Measurements from ENCODE around the gene PUM2.
"Not testable (repeated sequence)": the region's sequence is repeated elsewhere in the genome, so short reads cannot be mapped to it uniquely, and the experiment has no call there.

Gene PUM2, protein sequence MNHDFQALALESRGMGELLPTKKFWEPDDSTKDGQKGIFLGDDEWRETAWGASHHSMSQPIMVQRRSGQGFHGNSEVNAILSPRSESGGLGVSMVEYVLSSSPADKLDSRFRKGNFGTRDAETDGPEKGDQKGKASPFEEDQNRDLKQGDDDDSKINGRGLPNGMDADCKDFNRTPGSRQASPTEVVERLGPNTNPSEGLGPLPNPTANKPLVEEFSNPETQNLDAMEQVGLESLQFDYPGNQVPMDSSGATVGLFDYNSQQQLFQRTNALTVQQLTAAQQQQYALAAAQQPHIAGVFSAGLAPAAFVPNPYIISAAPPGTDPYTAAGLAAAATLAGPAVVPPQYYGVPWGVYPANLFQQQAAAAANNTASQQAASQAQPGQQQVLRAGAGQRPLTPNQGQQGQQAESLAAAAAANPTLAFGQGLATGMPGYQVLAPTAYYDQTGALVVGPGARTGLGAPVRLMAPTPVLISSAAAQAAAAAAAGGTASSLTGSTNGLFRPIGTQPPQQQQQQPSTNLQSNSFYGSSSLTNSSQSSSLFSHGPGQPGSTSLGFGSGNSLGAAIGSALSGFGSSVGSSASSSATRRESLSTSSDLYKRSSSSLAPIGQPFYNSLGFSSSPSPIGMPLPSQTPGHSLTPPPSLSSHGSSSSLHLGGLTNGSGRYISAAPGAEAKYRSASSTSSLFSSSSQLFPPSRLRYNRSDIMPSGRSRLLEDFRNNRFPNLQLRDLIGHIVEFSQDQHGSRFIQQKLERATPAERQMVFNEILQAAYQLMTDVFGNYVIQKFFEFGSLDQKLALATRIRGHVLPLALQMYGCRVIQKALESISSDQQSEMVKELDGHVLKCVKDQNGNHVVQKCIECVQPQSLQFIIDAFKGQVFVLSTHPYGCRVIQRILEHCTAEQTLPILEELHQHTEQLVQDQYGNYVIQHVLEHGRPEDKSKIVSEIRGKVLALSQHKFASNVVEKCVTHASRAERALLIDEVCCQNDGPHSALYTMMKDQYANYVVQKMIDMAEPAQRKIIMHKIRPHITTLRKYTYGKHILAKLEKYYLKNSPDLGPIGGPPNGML

GRCh38 chr2:20350753-20351554 is at the start of gene PUM2:
Gene PUM2, minus strand, starts transcription at chr2:20350844. Its CDS starts 23,484 bp downstream, at chr2:20327360.
- peak; percentile 94 for DNase-seq (ENCODE audit: low read depth)

GRCh38 chr2:20400306-20400705 is 49.7 kb upstream of the PUM2 start:
- no peak for DNase-seq (ENCODE audit: low read depth)

- DNase-seq (ENCODE audit: low read depth), result no peak
Observed at GRCh38 chr2:20398956-20399567, 48.4 kb upstream of the PUM2 start.

DNA sequence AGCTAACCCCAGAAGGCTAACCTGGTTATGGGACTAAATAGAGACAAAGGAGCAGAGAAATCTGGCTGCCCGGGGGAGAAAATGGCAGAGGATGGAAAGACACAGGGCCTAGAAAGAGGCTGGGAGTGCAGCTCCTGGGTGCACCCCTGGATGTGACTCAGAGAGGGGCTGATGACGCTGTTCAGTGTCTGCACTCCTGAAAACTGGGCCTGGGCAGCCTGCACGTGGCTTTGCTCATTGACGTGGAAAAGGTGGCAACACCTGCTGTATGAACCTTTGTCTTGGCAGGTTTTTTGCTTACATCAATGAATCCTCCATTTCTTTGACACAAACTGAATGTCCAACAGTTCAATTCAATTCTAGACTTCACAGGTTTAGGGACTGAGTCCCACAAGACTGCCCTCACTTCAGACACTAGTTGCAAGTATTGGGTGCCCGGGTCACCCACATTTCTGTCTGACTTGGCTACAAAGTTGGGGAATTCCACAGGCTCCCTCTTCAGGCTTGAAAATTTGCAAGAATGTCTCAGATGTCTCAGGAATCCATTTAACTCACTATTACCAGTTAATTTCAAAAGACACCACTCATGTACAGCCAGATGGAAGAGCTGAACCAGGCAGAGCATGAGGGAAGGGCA is 47.3 kb upstream of the PUM2 start:
- DNase-seq (ENCODE audit: low read depth), result no peak

- no peak for DNase-seq (ENCODE audit: low read depth)
Observed at GRCh38 chr2:20396356-20397000, 45.8 kb upstream of the PUM2 start.

GRCh38 chr2:20393986-20394385 is 43.3 kb upstream of the PUM2 start:
- DNase-seq (ENCODE audit: low read depth), result no peak

DNA sequence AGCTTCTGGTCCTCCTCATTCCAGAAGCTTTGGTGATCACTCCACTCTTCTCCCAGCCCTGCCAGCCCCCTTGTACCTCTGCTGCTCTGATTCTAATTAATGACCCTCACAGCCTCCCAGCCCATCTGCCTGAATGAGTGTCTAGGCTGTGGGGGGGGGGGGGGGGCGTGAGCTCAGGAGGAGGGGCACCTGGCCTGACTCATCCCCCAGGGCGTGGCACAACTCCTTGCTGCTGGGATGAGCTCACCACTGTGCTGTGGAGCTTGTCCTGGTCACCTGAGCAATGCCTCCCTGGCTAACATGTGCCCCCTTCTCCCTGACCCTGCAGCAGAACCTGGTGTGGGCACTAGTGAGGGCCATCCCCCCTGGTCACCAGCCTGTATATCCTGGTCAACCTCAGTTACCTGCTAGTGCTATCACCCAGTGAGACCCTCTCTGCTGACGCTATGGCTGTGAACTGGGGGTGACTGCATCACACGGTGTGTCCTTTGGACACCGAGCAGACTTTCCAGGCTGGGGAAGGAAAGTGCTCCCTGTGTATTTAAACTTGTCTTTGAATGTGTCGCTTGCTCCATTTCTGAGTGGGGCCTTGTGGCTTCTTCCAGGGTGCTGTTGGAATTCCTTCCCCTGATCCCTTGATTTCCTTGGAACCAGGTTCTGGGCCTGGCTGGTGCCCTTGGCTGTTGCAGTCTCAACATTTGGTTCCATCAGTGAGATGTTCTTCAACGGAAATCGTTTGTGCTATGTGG is 41.5 kb upstream of the PUM2 start:
- DNase-seq (ENCODE audit: low read depth), result no peak

DNA sequence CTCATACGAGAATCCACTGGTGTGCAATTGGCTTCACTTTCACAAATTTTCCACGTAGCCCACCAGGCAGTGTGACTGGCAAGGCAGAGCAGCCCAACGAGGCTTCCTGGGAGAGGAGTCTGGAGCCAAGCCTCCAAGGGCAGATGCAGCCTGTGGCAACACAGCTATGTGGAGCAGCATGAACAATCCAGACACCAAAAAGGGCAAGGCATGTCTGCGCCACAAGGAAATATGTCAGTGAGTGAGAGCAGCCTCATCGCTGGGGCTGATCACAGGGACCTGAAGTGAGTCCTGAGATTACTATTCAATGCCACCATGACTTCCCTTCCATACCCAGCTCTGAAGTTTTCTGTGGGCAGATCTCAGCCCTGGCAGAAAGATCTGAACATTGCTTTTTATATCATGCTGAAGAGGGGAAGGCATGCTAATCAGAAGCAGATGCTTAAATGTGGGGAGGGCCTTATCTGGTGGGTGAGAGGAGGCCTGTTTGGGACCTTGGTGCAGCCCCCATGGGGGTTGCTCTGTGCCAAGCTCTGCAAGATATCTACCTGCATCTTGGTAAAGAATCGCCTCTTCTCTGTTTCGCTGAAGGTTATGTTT is 40.0 kb upstream of the PUM2 start:
- no peak for DNase-seq (ENCODE audit: low read depth)

GRCh38 chr2:20384953-20385352 is 34.3 kb upstream of the PUM2 start:
- DNase-seq (ENCODE audit: low read depth), result no peak

DNA sequence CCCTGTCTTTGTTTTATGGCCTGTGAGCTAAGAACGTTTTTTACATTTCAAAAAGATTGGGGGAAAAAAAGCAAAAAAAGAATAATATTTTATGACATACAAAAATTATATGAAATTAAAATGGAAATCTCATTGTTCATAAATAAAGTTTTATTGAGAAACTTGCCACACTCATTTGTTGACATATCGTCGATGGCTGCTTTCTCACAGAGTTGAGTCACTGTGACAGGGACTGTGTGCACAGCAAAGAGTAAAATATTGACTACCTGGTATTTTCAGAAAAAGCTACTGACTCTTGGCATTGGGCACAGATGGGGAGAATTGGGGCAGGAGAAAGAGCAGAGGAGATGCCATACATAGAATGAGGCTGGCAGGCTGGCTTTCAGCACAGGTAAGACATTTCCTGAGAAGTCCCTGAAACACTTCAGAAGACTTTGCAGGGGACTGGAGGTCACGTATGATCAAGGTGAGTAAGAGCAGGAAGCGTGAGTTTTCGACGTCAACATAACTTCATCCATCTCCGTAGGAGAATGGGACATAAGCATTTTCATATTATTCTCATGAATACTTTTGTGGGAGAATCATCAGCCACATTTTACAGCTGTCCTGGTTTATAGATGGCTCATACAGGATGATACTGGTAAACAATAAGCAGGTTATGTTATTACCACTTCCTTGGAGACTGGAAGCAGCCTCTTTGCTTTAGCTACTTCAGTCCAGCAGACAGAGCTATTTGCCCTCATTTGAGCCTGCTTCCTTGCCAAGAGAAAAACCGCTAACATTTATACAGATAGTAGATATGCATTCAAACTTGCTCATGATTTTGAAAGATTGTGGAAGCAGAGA is 32.5 kb upstream of the PUM2 start:
- no peak for DNase-seq (ENCODE audit: low read depth)

DNA sequence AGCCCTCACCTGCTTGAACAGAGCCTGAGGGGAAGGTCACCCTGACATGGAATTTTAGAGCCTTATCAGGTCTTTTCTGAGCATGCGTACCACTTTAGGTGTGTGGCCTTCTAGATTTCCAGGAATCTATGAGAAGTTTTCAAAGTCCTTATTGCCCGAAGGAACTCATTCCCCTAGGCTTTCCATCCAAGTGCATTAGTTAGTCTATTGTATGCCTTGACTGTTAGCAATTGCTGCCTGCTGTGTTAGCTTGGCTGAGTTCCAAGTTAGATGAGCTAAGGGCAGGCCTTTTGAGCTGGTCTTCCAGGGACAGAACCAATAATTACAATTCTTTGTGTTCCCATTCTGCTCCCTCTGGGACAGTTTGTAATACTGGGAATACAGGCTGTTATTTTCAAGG is 30.8 kb upstream of the PUM2 start:
- DNase-seq (ENCODE audit: low read depth), result no peak

DNA sequence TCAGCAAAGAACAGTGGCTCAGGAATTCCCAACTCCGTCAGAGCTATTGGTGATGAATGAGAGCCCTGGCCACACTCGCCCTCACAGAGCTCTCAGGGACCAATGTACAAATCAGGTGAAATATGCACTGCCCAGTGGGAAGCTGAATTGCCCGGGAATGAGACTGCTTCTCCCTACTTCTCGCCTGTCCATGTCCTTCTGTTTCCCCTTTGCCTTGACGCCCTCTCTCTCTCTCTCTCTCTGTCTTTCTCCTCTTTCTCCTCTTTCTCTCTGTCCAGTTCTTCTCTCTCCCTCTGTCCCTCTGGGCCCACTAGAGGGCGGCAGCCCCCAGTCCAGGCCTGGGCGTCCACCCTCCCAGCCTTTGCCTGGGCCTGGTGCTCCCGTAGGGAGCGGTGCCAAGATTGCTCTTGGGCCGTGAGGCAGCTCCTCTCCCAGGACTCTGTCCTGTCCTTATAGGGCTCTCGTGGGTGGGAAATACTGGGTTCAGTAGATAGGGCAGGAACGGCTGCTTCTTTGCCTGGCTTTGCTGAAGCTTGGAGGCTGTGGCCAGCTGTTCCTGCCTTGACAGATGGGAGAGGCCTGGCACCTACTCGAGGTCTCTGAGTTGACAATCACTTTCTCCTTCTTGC is 28.4 kb upstream of the PUM2 start:
- no peak for DNase-seq (ENCODE audit: low read depth)

GRCh38 chr2:20378341-20378740 is 27.7 kb upstream of the PUM2 start:
- no peak for DNase-seq (ENCODE audit: low read depth)

DNA sequence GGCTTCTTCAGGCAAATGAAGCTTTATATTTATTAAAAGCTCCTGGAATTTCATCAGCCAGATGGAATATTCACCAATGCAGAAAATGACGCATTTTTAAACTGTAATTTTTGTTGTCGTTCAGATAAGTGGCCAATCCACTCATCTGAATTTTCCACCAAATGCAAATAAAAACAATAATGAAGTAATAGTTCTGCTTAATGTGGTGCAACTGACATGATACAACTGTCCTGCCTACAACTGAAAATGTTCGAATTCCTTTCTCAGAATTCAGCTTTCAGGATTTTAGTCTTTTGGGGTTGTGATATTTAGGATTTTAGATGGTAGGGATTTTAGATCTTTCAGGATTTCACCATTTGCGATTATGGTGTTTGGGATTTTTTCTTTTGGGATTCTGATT is 27.1 kb upstream of the PUM2 start:
- no peak for DNase-seq (ENCODE audit: low read depth)

- DNase-seq (ENCODE audit: low read depth), result not testable (repeated sequence)
Observed at GRCh38 chr2:20374982-20375381, 24.3 kb upstream of the PUM2 start.

DNA sequence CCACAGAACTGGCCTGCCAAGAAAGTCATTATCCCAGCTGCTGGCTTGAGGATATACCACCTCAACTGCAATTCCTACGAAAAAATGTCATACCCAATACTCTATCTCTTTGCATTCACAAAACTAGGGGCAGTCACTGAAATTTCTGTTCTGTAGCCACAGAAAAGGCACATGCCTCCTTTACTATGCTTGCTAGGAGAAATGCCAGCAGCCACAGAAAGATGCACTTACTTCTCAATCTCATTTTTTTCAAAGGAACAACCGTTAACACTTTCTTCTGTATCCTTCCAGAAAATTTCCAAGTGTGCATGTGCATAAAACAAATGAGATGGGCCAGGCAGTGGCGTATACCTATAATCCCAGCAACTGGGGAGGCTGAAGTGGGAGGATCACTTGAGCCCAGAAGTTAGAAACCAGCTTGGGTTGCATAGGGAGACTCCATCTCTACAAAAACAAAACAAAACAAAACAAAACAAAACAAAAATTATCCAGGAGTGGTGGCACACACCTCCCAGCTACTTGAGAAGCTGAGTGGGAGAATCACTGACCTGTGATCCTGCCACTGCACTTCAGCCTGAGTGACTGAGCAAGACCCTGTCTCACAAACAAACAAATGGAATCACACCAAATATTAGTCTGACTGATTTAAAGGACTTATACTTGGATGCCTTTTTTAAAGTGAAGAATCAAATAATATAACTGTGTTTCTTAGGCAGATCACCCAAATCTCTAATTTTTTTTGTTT is 22.4 kb upstream of the PUM2 start:
- no peak for DNase-seq (ENCODE audit: low read depth)

Data from activated T-cell treated with anti-CD3 and anti-CD28 coated beads for 24 hours (primary cell).